K562 (cell line): ENCODE results near the gene GNRHR. TPM values are rescaled to one million over a fixed set of nuclear protein-coding genes. Genes with fewer than 3 reads are reported as not detected.

Experiments
- CREB1 ChIP-seq, 2 experiments: sonication (generic) in 1 of 2; formaldehyde crosslinking in 1 of 2; IDR thresholded peaks; 2 replicates each; pipeline versions ENCODE4 v1.6.1 to v1.8.0; 2012 to 2022; ENCODE audit warnings: inconsistent platforms in 1 of 2, mild to moderate bottlenecking in 1 of 2, missing genetic modification reagents in 1 of 2, moderate library complexity in 1 of 2
- GABPA ChIP-seq: fragments of 200-800 bp; sonication (Bioruptor generic); conservative IDR thresholded peaks from 2 replicates; pipeline ENCODE4 v1.6.1; 2016; ENCODE audit warnings: low read depth, missing genetic modification characterization, missing compliant biosample characterization
- HMG20A ChIP-seq: fragments of 450-650 bp; formaldehyde crosslinking; conservative IDR thresholded peaks from 2 replicates; pipeline ENCODE4 v1.4.0; 2020; ENCODE audit warnings: mild to moderate bottlenecking, mixed read lengths
- HNRNPK ChIP-seq: fragments of 200-400 bp; formaldehyde crosslinking; IDR thresholded peaks from one replicate; pipeline ENCODE4 v1.6.1; 2018; ENCODE audit warnings: mild to moderate bottlenecking, low read depth, low read length; ENCODE audit not compliant: poor library complexity, severe bottlenecking
- HNRNPLL ChIP-seq: fragments of 200-400 bp; formaldehyde crosslinking; IDR thresholded peaks from 2 replicates; pipeline ENCODE4 v1.6.1; 2017; ENCODE audit warnings: low read length, low read depth, mild to moderate bottlenecking; ENCODE audit not compliant: poor library complexity, severe bottlenecking
- ILK ChIP-seq: fragments of 450-650 bp; IDR thresholded peaks from 2 replicates; pipeline ENCODE4 v1.6.1; 2016; ENCODE audit warnings: missing genetic modification characterization, low read depth, mild to moderate bottlenecking, missing compliant biosample characterization, moderate library complexity, borderline replicate concordance
- IRF2 ChIP-seq: sonication (generic); formaldehyde crosslinking; IDR thresholded peaks from 2 replicates; pipeline ENCODE4 v1.8.1; 2022; ENCODE audit warnings: mild to moderate bottlenecking, missing genetic modification reagents
- NCOA1 ChIP-seq: fragments of 450-650 bp; IDR thresholded peaks from 2 replicates; pipeline ENCODE4 v1.6.1; 2016; ENCODE audit warnings: low read depth
- POLR3G ChIP-seq: IDR thresholded peaks from 2 replicates; pipeline ENCODE4 v1.6.1; 2011; ENCODE audit not compliant: insufficient read length, insufficient replicate concordance; ENCODE audit errors: extremely low read depth
- PRMT5 ChIP-seq: sonication (generic); formaldehyde crosslinking; IDR thresholded peaks from 2 replicates; pipeline ENCODE4 v1.5.0; 2020; ENCODE audit warnings: missing genetic modification reagents
- RAD51 ChIP-seq: fragments of 450-650 bp; IDR thresholded peaks from 2 replicates; pipeline ENCODE4 v1.7.1; 2016; ENCODE audit warnings: low read depth, mild to moderate bottlenecking, borderline replicate concordance
- RBFOX2 ChIP-seq: fragments of 200-400 bp; formaldehyde crosslinking; IDR thresholded peaks from 2 replicates; pipeline ENCODE4 v1.6.1; 2017; ENCODE audit warnings: low read depth, mild to moderate bottlenecking, low read length, moderate library complexity
- SAP30 ChIP-seq: fragments of 200-600 bp; sonication (generic); IDR thresholded peaks from 2 replicates; pipeline ENCODE4 v1.6.1; 2012; ENCODE audit warnings: borderline replicate concordance, low read depth, mild to moderate bottlenecking, moderate library complexity, low read length, control low read depth, inconsistent platforms; ENCODE audit not compliant: insufficient read depth, poor library complexity, severe bottlenecking
- SMAD3 ChIP-seq: fragments of 450-650 bp; formaldehyde crosslinking; conservative IDR thresholded peaks from 2 replicates; pipeline ENCODE4 v1.4.0; 2020; ENCODE audit warnings: mild to moderate bottlenecking
- TRIM24 ChIP-seq, 2 experiments: fragments of 450-650 bp; IDR thresholded peaks; 2 replicates each; pipeline ENCODE4 v1.6.1; 2016
- ZKSCAN8 ChIP-seq: fragments of 200-800 bp; sonication (Bioruptor generic); IDR thresholded peaks from 2 replicates; pipeline ENCODE4 v1.6.1; 2016; ENCODE audit warnings: missing genetic modification characterization, missing compliant biosample characterization
- ZNF282 ChIP-seq: sonication (generic); formaldehyde crosslinking; IDR thresholded peaks from 2 replicates; pipeline ENCODE4 v1.8.1; 2023; ENCODE audit warnings: missing genetic modification reagents
- ZNF444 ChIP-seq: fragments of 250-450 bp; sonication (Bioruptor Pico); IDR thresholded peaks from 2 replicates; pipeline ENCODE4 v1.4.0; 2020; ENCODE audit warnings: mild to moderate bottlenecking, moderate library complexity
- ZNF445 ChIP-seq: fragments of 250-450 bp; sonication (Bioruptor Pico); IDR thresholded peaks from 2 replicates; pipeline ENCODE4 v1.4.0; 2020; ENCODE audit warnings: low read depth, mild to moderate bottlenecking, moderate library complexity
- ZNF79 ChIP-seq: fragments of 250-450 bp; sonication (Bioruptor Pico); IDR thresholded peaks from 2 replicates; pipeline ENCODE4 v1.4.0; 2020; ENCODE audit warnings: low read depth, mild to moderate bottlenecking, moderate library complexity
- polyA plus RNA-seq, 8 experiments: library from polyadenylated mRNA; depleted of rRNA in 4 of 8; stranded (reverse) in 5 of 8; unstranded in 3 of 8; fragments of >200 nt; fragmentation: Nextera tagmentation in 2 of 8; fragmentation: Illumina TruSeq in 1 of 8; extraction: Ambion mirVana in 2 of 8; extraction: Trizol in 1 of 8; gene quantifications; 2 replicates each; pipeline versions ENCODE4 v1.2.1 to v1.2.3, GENCODE V29; 2011 to 2014; ENCODE audit warnings: inconsistent platforms in 1 of 8, missing spikeins in 1 of 8
- total RNA-seq, 7 experiments: library from RNA; depleted of rRNA in 6 of 7; stranded (reverse); fragments of >200 nt in 6 of 7; fragmentation: Illumina TruSeq in 2 of 7; extraction: Trizol in 2 of 7; gene quantifications; 2 replicates each; pipeline versions ENCODE4 v1.2.1 to v1.2.3, GENCODE V29; 2011 to 2021; ENCODE audit warnings: low replicate concordance in 1 of 7
- TF ChIP-seq, protein P1 (sequence below): fragments of 450-650 bp; IDR thresholded peaks from 2 replicates; pipeline ENCODE4 v1.6.1; 2017; ENCODE audit warnings: mild to moderate bottlenecking, moderate library complexity
- TF ChIP-seq, protein P2 (sequence below): sonication (generic); formaldehyde crosslinking; IDR thresholded peaks from 2 replicates; pipeline ENCODE4 v1.5.0; 2020; ENCODE audit warnings: missing genetic modification reagents
- TF ChIP-seq, protein P3 (sequence below): conservative IDR thresholded peaks from 2 replicates; pipeline ENCODE4 v1.6.1; 2011; ENCODE audit warnings: low read depth, mild to moderate bottlenecking, low read length; ENCODE audit not compliant: control insufficient read depth
- TF ChIP-seq, protein P4 (sequence below), 3 experiments: IDR thresholded peaks in 2 of 3; conservative IDR thresholded peaks in 1 of 3; 2 replicates each; pipeline ENCODE4 v1.5.1; 2011 to 2012; ENCODE audit warnings: low read length in 3 of 3, mild to moderate bottlenecking in 3 of 3, control low read depth in 2 of 3, improper control_type of control experiment in 1 of 3, inconsistent platforms in 1 of 3, low read depth in 1 of 3, mixed read lengths in 1 of 3, moderate library complexity in 1 of 3; ENCODE audit not compliant: insufficient read depth in 2 of 3

Gene GNRHR
- total and polyA plus RNA-seq, 9 of the 15 experiments (the other 6 are each of a cell fraction or from before 2014, with no cell fraction given), result 0.06 to 0.13 TPM; not detected in 7

DNA sequence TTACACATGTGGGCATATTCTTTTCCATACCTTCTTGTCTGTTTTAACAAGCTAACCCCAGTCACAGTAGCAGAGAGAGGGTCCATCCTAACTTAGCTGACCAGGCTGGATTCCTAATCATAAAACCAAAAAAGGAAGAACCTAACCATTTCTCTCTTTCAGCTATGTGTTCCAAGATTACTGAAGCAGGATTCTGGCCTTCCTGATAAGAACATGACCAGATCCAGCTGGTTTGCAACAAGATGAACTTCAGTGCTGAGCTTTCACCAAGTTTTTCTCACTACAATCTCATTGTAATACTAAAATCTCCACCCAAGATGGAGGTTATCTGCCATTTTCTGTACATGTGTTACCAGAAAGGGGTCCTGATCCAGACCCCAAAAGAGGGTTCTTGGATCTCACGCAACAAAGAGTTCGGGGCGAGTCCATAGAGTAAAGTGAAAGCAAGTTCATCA lies 32.8 kb downstream of the GNRHR start (continued):
- TF ChIP-seq CREB1 (IDR thresholded peaks at IDR 0.05) (no peak), CREB1 (CRISPR knock-in tag; IDR thresholded peaks at IDR 0.05) (no peak), ZNF444 (CRISPR knock-in tag) (no peak), ZKSCAN8 (CRISPR knock-in tag) (no peak), HMG20A (CRISPR knock-in tag) (no peak), RBFOX2 (no peak; the same call in none of the 2 replicates), PRMT5 (no peak), POLR3G (no peak), SAP30 (no peak), TRIM24 (IDR thresholded peaks at IDR 0.05) (no peak; a peak in 1 of 4 replicates), ZNF445 (CRISPR knock-in tag) (no peak), GABPA (tag) (no peak), IRF2 (CRISPR knock-in tag) (no peak), RAD51 (no peak), ZNF282 (CRISPR knock-in tag) (no peak), NCOA1 (no peak), HNRNPK (no peak), HNRNPLL (no peak), ZNF79 (no peak), SMAD3 (CRISPR knock-in tag) (peak; percentile 33; the same call in 1 of the 2 replicates), ILK (tag) (no peak)
- TF ChIP-seq, protein P1, sequence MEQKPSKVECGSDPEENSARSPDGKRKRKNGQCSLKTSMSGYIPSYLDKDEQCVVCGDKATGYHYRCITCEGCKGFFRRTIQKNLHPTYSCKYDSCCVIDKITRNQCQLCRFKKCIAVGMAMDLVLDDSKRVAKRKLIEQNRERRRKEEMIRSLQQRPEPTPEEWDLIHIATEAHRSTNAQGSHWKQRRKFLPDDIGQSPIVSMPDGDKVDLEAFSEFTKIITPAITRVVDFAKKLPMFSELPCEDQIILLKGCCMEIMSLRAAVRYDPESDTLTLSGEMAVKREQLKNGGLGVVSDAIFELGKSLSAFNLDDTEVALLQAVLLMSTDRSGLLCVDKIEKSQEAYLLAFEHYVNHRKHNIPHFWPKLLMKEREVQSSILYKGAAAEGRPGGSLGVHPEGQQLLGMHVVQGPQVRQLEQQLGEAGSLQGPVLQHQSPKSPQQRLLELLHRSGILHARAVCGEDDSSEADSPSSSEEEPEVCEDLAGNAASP, result no peak
- TF ChIP-seq, protein P2, sequence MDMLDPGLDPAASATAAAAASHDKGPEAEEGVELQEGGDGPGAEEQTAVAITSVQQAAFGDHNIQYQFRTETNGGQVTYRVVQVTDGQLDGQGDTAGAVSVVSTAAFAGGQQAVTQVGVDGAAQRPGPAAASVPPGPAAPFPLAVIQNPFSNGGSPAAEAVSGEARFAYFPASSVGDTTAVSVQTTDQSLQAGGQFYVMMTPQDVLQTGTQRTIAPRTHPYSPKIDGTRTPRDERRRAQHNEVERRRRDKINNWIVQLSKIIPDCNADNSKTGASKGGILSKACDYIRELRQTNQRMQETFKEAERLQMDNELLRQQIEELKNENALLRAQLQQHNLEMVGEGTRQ (CRISPR knock-in tag), result no peak
- TF ChIP-seq, protein P3, sequence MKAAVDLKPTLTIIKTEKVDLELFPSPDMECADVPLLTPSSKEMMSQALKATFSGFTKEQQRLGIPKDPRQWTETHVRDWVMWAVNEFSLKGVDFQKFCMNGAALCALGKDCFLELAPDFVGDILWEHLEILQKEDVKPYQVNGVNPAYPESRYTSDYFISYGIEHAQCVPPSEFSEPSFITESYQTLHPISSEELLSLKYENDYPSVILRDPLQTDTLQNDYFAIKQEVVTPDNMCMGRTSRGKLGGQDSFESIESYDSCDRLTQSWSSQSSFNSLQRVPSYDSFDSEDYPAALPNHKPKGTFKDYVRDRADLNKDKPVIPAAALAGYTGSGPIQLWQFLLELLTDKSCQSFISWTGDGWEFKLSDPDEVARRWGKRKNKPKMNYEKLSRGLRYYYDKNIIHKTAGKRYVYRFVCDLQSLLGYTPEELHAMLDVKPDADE, result no peak
- TF ChIP-seq, protein P4, sequence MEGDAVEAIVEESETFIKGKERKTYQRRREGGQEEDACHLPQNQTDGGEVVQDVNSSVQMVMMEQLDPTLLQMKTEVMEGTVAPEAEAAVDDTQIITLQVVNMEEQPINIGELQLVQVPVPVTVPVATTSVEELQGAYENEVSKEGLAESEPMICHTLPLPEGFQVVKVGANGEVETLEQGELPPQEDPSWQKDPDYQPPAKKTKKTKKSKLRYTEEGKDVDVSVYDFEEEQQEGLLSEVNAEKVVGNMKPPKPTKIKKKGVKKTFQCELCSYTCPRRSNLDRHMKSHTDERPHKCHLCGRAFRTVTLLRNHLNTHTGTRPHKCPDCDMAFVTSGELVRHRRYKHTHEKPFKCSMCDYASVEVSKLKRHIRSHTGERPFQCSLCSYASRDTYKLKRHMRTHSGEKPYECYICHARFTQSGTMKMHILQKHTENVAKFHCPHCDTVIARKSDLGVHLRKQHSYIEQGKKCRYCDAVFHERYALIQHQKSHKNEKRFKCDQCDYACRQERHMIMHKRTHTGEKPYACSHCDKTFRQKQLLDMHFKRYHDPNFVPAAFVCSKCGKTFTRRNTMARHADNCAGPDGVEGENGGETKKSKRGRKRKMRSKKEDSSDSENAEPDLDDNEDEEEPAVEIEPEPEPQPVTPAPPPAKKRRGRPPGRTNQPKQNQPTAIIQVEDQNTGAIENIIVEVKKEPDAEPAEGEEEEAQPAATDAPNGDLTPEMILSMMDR (IDR thresholded peaks at IDR 0.05 in 2 of 3, conservative IDR thresholded peaks at IDR 0.05 in 1 of 3; ENCODE audit: insufficient read depth in 2 of 3, low read depth in 1 of 3, low read length in 3 of 3), result no peak
